A549 (cell line): ENCODE measurements around the gene MARCHF4.

Experiments
- JUN ChIP-seq, 2 experiments: fragments of >200 bp; sonication (Bioruptor Twin); formaldehyde crosslinking; IDR thresholded peaks; 2 replicates in 1 of 2; 3 replicates in 1 of 2; pipeline ENCODE4 v1.6.1; 2016 to 2017
- KDM1A ChIP-seq: fragments of 200-600 bp; sonication (generic); IDR thresholded peaks from 2 replicates; pipeline ENCODE4 v1.6.1; 2016; ENCODE audit warnings: low read depth, mild to moderate bottlenecking
- MAX ChIP-seq: IDR thresholded peaks from 2 replicates; pipeline ENCODE4 v1.6.1; 2012
- MYC ChIP-seq: IDR thresholded peaks from 2 replicates; pipeline ENCODE4 v1.6.1; 2012; ENCODE audit warnings: mild to moderate bottlenecking, inconsistent platforms, low read length, improper control_type of control experiment, borderline replicate concordance
- NR3C1 ChIP-seq: fragments of >200 bp; sonication (Bioruptor Twin); formaldehyde crosslinking; IDR thresholded peaks from 3 replicates; pipeline ENCODE4 v1.6.1; 2017
- POLR2A ChIP-seq: IDR thresholded peaks from 2 replicates; pipeline ENCODE4 v1.6.1; 2012; ENCODE audit warnings: mild to moderate bottlenecking, low read length
- POLR2AphosphoS2 ChIP-seq: conservative IDR thresholded peaks from 2 replicates; pipeline ENCODE4 v1.6.1; 2012; ENCODE audit warnings: low read length, improper control_type of control experiment, inconsistent platforms
- REST ChIP-seq: fragments of 200-600 bp; sonication (generic); IDR thresholded peaks from 2 replicates; pipeline ENCODE4 v1.6.1; 2016; ENCODE audit warnings: antibody characterized with exemption, mild to moderate bottlenecking, moderate library complexity
- TF ChIP-seq, protein P1 (sequence below): fragments of >200 bp; sonication (Bioruptor Twin); formaldehyde crosslinking; IDR thresholded peaks from 3 replicates; pipeline ENCODE4 v1.5.1; 2016
- TF ChIP-seq, protein P2 (sequence below): fragments of >200 bp; sonication (Bioruptor Twin); formaldehyde crosslinking; IDR thresholded peaks from 3 replicates; pipeline ENCODE4 v1.6.1; 2016

GRCh38 chr2:216370961-216371712, 1.1 kb downstream of the MARCHF4 start:
- TF ChIP-seq, protein P1, sequence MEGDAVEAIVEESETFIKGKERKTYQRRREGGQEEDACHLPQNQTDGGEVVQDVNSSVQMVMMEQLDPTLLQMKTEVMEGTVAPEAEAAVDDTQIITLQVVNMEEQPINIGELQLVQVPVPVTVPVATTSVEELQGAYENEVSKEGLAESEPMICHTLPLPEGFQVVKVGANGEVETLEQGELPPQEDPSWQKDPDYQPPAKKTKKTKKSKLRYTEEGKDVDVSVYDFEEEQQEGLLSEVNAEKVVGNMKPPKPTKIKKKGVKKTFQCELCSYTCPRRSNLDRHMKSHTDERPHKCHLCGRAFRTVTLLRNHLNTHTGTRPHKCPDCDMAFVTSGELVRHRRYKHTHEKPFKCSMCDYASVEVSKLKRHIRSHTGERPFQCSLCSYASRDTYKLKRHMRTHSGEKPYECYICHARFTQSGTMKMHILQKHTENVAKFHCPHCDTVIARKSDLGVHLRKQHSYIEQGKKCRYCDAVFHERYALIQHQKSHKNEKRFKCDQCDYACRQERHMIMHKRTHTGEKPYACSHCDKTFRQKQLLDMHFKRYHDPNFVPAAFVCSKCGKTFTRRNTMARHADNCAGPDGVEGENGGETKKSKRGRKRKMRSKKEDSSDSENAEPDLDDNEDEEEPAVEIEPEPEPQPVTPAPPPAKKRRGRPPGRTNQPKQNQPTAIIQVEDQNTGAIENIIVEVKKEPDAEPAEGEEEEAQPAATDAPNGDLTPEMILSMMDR, result no peak
- no peak for TF ChIP-seq POLR2AphosphoS2
- TF ChIP-seq MAX, result no peak
- no peak for TF ChIP-seq REST
- no peak for TF ChIP-seq POLR2A
- TF ChIP-seq KDM1A, result no peak
- TF ChIP-seq JUN (IDR thresholded peaks at IDR 0.05), result no peak
- no peak for TF ChIP-seq MYC
- TF ChIP-seq, protein P2, sequence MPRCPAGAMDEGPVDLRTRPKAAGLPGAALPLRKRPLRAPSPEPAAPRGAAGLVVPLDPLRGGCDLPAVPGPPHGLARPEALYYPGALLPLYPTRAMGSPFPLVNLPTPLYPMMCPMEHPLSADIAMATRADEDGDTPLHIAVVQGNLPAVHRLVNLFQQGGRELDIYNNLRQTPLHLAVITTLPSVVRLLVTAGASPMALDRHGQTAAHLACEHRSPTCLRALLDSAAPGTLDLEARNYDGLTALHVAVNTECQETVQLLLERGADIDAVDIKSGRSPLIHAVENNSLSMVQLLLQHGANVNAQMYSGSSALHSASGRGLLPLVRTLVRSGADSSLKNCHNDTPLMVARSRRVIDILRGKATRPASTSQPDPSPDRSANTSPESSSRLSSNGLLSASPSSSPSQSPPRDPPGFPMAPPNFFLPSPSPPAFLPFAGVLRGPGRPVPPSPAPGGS, result no peak
- no peak for TF ChIP-seq NR3C1
